ENCODE results near the gene SLC13A2. TPM values are rescaled to one million over a fixed set of nuclear protein-coding genes. Genes with fewer than 3 reads are reported as not detected.
"Not testable (repeated sequence)": the region's sequence is repeated elsewhere in the genome, so short reads cannot be mapped to it uniquely, and the experiment has no call there.

The SLC13A2 gene, protein sequence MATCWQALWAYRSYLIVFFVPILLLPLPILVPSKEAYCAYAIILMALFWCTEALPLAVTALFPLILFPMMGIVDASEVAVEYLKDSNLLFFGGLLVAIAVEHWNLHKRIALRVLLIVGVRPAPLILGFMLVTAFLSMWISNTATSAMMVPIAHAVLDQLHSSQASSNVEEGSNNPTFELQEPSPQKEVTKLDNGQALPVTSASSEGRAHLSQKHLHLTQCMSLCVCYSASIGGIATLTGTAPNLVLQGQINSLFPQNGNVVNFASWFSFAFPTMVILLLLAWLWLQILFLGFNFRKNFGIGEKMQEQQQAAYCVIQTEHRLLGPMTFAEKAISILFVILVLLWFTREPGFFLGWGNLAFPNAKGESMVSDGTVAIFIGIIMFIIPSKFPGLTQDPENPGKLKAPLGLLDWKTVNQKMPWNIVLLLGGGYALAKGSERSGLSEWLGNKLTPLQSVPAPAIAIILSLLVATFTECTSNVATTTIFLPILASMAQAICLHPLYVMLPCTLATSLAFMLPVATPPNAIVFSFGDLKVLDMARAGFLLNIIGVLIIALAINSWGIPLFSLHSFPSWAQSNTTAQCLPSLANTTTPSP
- not detected for total RNA-seq

DNA sequence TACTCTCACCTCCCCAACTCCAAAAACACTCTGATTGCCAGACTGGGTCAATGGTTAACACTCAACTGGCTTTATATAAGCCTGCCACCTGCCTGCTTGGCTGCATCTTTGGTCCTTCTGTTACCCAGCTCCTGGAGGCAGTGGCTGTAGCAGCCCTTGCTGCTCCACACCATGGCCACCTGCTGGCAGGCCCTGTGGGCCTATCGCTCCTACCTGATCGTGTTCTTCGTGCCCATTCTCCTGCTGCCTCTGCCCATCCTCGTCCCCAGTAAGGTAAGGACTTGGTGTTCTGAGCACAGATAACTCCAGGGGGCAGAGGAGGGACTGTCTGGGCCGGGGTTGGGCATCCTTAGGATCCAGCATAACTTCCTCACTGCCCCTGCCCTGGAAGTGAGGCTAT, at the start of gene SLC13A2:
Gene SLC13A2, plus strand, starts transcription at position 103 of the 400 bp plus-strand sequence. Its CDS starts 69 bp downstream, at position 172.
- no peak for DNase-seq

DNA sequence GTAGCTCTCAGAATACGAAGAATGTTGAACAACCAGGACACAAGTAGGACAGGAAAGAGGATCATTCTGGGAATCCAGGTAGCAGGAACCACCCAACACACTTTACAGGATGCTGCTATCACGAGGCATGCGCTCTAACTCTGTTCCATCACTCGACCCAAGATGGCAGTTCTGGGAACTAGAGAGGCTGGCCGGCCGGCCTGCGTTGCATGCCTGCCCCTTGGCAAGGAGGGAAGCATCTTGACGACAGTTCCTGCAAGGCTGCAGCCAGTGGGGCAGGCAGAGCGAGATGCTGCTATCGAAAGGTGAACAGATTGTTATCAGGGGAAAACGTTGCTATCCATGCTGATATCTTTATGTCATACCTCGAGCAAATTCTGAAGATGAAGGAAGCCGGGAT, 48.2 kb upstream of the SLC13A2 start:
- DNase-seq: no peak

DNA sequence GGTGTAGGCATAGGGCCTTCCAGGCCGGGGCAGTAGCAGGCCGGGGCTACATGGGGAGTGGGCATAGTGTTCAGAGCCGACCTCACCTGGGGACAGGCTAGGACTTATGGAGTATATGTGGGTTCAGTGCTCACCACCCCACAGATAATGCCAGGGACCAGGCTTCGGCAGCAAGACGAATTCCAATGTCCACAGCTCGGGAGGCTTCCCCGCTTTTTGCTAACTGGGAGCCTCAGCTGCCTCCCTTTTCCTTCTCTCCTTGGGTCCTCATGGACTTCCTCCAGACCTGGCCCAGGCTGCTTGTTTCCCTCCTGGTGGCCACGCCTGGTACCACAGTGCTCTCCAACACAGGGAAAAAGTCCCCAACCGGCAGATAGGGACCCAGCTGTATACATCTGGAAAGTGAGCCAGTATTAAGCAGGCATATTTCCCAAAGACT, 47.3 kb upstream of the SLC13A2 start:
- no peak for DNase-seq

DNA sequence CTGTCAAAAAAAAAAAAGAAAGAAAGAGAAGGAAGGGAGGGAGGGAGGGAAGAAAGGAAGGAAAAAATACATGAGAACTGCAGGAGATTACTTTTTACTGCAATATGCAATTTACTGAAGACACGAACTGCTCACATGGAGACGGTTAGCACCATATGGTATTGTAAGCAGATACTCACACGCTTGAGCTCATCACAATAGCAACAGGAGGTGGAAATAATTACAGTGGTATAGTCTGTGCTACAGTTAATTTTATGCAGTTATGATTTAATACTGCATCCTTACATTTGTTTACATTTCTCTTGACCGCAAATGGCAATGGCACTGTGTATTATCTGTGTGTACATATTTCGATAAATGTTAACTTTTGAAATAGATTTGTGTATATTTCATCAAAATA, 46.1 kb upstream of the SLC13A2 start:
- DNase-seq: no peak

DNA sequence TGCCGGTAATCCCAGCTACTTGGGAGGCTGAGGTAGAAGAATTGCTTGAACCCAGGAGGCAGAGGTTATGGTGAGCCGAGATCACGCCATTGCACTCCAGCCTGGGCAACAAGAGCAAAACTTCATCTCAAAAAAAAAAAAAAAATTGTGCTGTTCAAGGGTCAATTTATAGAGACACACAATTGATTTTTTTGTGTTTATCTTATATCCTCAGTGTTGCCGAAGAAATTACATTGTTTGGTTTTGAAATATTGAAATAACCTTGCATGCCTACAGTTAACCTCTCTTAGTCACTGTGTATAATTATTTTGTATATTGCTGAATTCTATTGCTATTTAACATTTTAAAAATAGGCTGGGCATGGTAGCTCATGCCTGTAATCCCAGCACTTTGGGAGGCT, 45.5 kb upstream of the SLC13A2 start:
- DNase-seq: not testable (repeated sequence)

DNA sequence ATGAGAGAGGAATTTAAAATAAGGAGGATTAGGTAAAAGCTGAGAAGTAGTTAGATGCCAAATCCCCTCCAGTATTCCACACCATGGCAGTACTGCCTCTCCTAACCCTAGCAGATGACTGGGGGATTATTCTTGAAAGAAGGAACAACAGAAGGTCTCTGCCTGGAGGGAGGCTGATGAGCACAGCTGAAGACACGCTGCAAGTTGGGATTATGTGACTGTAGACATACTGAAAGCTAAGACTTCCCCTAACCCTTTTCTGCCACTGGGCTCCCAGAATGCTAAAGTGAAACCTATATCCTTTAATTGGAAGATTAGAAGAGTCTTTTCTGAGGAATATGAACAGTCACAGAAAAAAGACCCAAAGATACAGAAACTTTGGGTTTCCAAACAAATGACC, 39.7 kb upstream of the SLC13A2 start:
- DNase-seq: no peak

DNA sequence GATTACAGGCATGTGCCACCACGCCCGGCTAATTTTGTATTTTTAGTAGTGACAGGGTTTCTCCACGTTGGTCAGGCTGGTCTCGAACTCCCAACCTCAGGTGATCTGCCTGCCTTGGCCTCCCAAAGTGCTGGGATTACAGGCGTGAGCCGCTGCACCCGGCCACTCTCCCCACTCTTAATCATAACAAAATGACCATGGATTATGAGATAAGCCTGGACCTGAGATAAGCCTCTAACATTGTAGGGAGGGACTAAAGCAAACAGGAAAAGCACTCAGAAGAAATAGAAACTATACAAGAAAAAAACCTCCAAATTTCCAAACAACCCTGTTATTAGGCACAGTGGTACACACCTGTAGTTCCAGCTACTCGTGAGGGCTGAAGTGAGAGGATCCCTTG, 39.1 kb upstream of the SLC13A2 start:
- not testable (repeated sequence) for DNase-seq

DNA sequence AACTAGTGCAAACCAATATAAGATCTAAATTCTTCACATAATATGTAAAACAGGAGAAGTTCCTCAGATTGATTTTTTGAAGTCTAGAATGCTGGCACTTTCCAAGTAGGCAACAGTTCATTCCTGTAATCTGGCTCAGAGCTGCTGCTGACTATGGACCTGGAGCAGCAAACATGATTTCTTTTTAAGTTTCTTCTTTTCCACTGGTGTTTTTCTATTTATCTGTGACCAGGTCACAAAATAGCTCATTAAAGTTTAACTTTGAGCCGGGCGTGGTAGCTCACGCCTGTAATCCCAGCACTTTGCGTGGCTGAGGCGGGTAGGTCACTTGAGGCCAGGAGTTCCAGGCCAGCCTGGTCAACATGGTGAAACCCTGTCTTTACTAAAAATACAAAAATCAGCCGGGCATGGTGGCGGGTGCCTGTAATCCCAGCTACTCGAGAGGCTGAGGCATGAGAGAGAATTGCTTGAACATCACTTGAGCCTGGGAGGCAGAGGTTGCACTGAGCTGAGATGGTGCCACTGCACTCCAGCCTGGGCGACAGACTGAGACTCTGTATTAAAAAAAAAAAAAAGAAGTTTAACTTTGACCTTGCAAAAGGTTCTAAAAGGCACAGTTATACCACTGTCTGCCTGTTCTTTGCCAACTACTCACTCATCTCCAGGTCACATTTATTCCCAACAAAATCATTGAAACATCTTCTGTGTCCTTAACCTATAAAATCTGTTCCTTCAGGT, 29.4 kb upstream of the SLC13A2 start:
- no peak for DNase-seq

DNA sequence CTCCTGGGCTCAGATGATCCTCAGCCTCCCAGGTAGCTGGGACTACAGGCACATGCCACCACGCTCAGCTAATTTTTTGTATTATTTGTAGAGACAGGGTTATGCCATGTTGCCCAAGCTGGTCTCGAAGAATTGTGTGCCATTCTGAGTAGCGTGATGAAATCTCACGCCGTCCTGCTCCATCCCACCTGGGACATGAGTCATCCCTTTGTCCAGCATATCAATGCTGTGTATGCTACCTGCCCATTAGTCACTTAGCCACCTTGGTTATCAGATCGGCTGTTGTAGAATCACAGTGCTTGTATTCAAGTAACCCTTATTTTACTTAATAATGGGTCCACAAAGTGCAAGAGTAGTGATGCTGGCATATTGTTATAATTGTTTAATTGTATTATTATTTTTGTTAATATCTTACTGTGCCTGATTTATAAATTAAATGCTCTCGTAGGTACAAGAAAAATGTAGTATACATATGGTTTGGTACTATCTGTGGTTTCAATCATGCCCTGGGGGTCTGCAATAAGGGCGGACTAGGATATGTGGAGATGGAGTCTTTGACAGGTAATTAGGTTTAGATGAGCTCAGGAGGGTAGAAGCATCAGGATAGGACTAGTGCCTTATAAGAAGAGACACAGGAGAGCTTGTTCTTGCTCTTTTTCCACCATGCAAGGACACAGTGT, 26.6 kb upstream of the SLC13A2 start:
- no peak for DNase-seq

DNA sequence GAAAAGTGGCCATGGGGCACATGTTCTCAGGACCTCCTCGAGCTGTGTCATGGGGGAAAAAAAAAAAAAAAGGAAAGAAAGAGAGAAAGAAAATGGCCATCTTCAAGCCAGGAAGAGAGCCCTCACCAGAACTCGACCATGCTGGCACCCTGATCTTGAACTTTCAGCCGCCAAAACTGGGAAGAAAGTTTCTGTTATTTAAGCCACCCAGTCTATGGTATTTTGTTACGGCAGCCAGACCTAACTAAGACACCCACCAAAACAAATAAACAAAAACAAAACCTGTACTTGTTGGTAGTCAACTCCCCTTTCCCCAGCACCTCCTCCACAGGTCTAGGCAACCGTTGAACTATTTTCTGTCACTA, 26.1 kb upstream of the SLC13A2 start:
- DNase-seq: no peak

DNA sequence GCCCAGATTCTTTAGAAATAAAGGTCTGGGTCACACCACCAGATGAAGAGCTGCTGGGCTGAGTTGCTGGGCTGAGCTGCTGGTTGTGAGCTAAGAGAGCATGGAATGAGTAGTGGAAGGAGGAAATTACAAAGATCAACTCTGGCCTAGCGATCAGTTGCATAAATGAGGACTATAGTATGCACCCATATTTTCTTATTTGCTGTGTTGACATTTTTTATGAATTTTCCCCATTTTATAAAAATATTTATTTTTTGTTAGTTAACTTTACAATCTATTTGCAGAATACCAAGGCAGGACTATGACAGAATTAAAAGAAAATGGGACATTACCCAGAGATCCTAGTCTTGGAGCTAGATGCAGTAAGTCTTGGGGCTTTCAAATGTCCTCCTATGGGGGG, 23.6 kb upstream of the SLC13A2 start:
- no peak for DNase-seq

DNA sequence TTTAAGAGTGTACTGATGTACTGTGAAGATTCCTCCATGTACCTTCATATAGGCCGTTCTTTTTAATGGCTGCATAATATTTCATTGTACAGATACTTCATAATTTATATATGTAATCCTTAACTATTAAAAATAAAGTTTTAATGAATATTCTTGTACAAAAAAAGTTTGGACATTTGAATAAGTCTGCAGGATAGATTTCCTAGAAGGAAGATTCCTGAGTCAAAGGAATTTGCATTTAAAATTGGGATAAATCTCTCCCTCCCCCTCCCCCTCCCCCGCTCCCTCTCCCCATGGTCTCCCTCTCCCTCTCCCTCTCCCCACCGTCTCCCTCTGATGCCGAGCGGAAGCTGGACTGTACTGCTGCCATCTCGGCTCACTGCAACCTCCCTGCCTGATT, 15.6 kb upstream of the SLC13A2 start:
- no peak for DNase-seq

DNA sequence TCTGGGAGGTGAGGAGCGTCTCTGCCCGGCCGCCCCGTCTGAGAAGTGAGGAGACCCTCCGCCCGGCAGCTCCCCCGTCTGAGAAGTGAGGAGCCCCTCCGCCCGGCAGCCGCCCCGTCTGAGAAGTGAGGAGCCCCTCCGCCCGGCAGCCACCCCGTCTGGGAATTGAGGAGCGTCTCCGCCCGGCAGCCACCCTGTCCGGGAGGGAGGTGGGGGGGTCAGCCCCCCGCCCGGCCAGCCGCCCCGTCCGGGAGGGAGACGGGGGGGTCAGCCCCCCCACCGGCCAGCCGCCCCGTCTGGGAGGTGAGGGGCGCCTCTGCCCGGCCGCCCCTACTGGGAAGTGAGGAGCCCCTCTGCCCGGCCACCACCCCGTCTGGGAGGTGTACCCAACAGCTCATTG, 14.6 kb upstream of the SLC13A2 start:
- DNase-seq: not testable (repeated sequence)

DNA sequence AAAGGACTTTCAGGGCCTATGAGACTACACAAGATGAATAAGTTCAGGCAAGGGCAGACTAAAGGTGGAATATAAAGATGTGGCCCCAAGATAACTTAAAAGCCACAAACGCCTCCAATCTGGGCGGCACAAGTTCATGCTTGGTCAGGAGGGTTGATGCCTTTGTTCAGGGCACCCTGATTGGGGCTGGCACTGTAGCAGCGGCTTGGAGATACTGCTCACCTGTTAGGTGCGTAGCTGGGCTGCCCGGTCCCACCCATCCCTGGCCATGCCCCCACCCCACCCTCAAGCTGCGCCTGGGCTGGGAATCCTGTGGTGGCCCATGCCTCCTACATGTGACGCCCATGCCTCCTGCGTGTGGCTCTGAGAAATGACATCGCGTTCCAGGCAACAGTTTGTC, 12.5 kb upstream of the SLC13A2 start:
- DNase-seq: no peak

DNA sequence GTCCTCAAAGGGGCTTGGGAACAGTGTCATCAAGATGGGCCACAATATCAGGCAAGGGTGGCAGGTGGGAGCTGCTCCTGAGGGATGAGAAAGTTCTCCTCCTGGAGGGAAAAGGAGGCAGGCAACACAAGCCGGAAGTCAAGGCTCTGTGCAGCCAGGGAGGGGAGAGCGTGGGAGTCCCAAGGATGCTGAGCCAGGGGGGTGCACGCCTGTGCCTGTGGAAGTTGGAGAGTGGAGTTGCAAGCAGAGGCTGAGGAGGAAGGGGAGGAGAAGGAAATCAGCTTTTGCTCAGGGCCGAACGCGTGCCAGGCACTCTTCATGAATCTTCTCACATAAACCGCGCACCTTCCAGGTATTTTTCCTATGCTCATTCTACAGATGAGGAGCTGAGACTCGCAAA, 7.4 kb upstream of the SLC13A2 start:
- no peak for DNase-seq

DNA sequence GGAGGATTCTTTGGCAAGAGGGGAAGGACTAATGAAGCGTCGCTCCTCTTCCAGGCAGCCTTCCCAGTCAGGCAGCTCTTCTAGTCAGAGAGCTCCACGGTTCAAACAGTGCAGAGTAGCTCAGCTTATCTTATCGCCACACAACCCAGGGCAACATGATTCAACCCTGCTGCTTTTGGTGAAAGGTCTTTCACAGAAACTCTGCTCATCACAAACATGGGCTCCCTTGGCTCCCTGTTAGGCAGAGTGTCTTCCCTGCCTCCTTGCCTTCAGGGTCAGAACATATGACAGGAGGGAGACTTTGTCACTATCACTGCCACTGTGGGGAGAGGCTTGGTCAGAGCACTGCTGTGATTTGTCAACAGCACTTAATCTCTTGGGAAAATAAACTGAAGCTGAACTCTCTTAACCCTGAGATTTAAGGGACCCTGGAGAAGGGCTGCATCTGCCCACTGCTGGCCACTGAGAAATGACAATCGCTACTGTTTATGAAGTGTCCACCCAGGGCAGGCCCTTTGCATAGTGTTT, 6.9 kb upstream of the SLC13A2 start:
- no peak for DNase-seq

DNA sequence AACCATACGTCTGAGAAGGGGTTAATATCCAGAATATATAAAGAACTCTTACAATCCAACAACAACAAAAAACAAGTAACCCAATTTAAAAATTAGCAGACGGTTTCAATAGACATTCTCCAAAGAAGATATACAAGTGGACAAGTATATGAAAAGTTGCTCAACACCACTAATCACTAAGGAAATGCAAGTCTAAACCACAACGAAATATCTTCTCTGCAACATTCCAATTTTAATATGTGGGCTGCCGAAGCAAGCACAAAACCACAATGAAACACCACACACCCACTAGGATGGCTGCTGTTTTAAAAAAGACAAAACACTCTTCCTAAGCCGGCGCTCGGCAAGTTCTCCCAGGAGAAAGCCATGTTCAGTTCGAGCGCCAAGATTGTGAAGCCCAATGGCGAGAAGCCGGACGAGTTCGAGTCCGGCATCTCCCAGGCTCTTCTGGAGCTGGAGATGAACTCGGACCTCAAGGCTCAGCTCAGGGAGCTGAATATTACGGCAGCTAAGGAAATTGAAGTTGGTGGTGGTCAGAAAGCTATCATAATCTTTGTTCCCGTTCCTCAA, 5.9 kb upstream of the SLC13A2 start:
- DNase-seq: no peak

DNA sequence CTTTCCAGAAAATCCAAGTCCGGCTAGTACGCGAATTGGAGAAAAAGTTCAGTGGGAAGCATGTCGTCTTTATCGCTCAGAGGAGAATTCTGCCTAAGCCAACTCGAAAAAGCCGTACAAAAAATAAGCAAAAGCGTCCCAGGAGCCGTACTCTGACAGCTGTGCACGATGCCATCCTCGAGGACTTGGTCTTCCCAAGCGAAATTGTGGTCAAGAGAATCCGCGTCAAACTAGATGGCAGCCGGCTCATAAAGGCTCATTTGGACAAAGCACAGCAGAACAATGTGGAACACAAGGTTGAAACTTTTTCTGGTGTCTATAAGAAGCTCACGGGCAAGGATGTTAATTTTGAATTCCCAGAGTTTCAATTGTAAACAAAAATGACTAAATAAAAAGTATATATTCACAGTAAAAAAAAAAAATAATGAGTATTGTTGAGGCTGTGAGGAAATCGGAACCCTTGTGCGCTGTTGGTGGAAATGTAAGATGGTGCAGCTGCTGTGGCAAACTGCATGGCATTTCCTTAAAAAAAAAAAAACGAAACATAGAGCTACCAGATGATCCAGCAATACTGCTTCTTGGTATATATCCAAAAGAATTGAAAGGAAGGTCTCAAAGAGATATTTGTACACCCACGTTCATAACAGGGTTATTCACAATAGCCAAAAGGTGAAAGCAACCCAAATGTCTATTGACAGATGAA, 5.3 kb upstream of the SLC13A2 start:
- not testable (repeated sequence) for DNase-seq

DNA sequence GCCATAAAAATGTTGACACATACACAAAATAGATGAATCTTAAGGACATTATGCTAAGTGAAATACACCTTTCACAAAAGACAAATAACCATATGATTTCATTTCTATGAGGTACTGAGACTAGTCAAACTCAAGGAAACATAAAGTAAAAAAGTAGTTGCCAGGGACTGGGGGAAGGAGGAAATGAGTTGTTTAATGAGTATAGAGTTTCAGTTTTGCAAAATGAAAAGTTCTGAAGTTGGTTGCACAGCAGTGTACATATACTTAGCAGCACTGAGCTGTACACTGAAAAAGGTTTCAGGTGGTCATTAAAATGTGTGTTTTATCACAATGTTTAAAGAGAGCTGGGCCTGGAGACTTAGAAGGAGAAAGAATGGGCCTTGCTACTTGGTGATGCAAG, 4.7 kb upstream of the SLC13A2 start:
- DNase-seq: no peak

DNA sequence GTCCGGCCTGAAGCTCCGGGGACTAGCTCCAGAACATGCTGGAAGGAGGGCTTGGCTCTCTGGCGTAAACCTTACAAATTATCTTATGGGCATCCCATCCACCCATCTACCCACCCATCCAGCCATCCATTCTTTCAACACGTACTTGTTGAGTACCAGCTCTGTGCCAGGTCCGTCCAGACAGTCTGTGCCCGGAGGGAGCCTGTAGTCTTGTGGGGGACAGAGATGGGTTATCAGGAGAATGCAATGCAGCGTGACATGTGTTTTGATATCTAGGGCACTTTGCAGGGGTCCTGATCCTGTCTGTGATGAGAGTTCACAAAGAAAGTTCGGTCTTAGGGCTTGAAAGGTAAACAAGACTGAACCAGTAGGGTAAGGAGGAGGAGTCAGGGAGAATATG, 4.1 kb upstream of the SLC13A2 start:
- DNase-seq: no peak

DNA sequence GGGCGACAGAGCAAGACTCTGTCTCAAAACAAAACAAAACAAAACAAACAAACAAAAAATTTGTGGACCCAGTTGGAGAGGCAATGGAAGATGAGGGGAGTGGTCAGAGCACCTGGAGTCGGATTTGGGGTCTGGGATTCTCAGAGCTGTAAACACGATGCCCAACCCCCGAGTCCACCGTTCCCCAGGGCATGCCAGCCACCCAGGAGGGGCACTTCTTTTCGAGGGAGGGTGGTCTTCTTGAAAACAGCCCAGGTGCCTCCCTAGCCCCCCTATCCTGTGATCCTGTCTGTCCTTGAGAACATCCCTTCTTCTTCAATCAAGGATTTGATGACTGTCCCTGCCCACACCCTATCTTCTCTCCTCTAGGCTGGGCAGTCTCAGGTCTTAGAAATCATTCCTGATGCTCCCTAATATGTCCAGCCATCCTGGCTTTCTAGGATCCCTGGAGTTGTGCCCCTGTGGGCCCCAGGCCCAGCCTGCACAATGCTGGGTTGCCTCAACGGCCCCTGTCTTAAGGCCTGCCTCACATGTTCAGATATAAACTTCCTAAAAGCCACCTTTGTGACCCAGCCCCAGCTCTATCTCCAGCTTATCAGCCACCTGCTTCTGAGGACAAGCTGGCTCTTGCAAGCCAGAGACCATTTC, 3.1 kb upstream of the SLC13A2 start:
- no peak for DNase-seq

All from effector CD4-positive, alpha-beta T cell (primary cell).